HEK293T (cell line): ENCODE data around the gene SYNJ2.

ENCODE experiments used
- CTBP1 ChIP-seq: fragments of 450-650 bp; IDR thresholded peaks from 2 replicates; pipeline ENCODE4 v1.6.1; 2016; ENCODE audit warnings: borderline replicate concordance
- ELF4 ChIP-seq: fragments of 450-650 bp; IDR thresholded peaks from 2 replicates; pipeline ENCODE4 v1.6.1; 2017; ENCODE audit warnings: antibody characterized with exemption
- FOXA1 ChIP-seq: fragments of 450-650 bp; IDR thresholded peaks from 2 replicates; pipeline ENCODE4 v1.6.1; 2016; ENCODE audit warnings: mild to moderate bottlenecking
- FOXK2 ChIP-seq: fragments of 450-650 bp; IDR thresholded peaks from 2 replicates; pipeline ENCODE4 v1.6.1; 2016; ENCODE audit warnings: mild to moderate bottlenecking
- FOXM1 ChIP-seq: fragments of 450-650 bp; IDR thresholded peaks from 2 replicates; pipeline ENCODE4 v1.6.1; 2017; ENCODE audit warnings: mild to moderate bottlenecking, borderline replicate concordance
- HDGF ChIP-seq: fragments of 450-650 bp; IDR thresholded peaks from 2 replicates; pipeline ENCODE4 v1.6.1; 2017; ENCODE audit warnings: antibody characterized with exemption, borderline replicate concordance
- LEF1 ChIP-seq: fragments of 450-650 bp; IDR thresholded peaks from 2 replicates; pipeline ENCODE4 v1.6.1; 2017; ENCODE audit warnings: mild to moderate bottlenecking, borderline replicate concordance
- NFRKB ChIP-seq: fragments of 450-650 bp; IDR thresholded peaks from 2 replicates; pipeline ENCODE4 v1.6.1; 2016; ENCODE audit warnings: mild to moderate bottlenecking, moderate library complexity
- SP1 ChIP-seq: fragments of 450-650 bp; IDR thresholded peaks from 2 replicates; pipeline ENCODE4 v1.6.1; 2017
- SUZ12 ChIP-seq: fragments of 450-650 bp; IDR thresholded peaks from 2 replicates; pipeline ENCODE4 v1.6.1; 2016; ENCODE audit warnings: mild to moderate bottlenecking
- TARDBP ChIP-seq: fragments of 450-650 bp; IDR thresholded peaks from 2 replicates; pipeline ENCODE4 v1.6.1; 2016
- ZNF384 ChIP-seq: fragments of 450-650 bp; IDR thresholded peaks from 2 replicates; pipeline ENCODE4 v1.6.1; 2016
- TF ChIP-seq, protein P1 (sequence below): fragments of 450-650 bp; IDR thresholded peaks from 2 replicates; pipeline ENCODE4 v1.6.1; 2016

DNA sequence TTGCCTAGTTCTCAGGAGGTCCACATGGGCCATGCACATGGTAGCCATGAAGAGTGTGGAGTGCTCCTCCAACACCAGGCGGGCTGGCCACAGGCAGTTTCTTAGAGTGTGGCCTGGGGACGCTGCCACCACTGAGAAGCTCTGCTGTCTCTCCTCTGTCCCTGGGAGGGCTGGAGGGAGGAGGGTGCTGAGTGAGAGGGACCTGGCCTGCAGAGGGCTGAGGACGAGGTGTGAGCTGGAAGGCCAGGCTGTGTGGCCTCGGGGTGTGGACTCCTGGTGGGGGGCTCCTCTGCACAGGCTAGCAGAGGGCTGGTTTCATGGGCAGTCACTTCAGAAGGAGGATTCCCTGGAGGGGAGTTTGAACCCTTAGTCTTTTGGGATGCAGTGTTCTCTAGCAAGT, 39.7 kb downstream of the SYNJ2 start:
- TF ChIP-seq CTBP1 (no peak), LEF1 (no peak), SUZ12 (no peak), FOXA1 (no peak), FOXM1 (no peak), SP1 (no peak), FOXK2 (no peak), NFRKB (no peak), ZNF384 (no peak), TARDBP (no peak), HDGF (no peak), ELF4 (no peak)
- TF ChIP-seq, protein P1, sequence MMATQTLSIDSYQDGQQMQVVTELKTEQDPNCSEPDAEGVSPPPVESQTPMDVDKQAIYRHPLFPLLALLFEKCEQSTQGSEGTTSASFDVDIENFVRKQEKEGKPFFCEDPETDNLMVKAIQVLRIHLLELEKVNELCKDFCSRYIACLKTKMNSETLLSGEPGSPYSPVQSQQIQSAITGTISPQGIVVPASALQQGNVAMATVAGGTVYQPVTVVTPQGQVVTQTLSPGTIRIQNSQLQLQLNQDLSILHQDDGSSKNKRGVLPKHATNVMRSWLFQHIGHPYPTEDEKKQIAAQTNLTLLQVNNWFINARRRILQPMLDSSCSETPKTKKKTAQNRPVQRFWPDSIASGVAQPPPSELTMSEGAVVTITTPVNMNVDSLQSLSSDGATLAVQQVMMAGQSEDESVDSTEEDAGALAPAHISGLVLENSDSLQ = no peak
